ENCODE measurements around the gene UFD1. TPM values are rescaled to one million over a fixed set of nuclear protein-coding genes. Genes with fewer than 3 reads are reported as not detected.
A peak's percentile ranks its signal among the peaks of the same experiment; 100 is the strongest.

Gene UFD1
- total RNA-seq (10 to 100 TPM; 46.1 to 54.5 TPM), polyA plus RNA-seq (ENCODE audit: insufficient read depth, low read depth, low replicate concordance) (86.6 TPM)
- long read RNA-seq, donor 1, transcript UFD1-201 (12 exons, 1,814 nt): major isoform, 19 of 26 reads
- long read RNA-seq, donor 1, partial matches to known transcripts: 7 of 26 reads
- long read RNA-seq, donor 1, other reads (novel, unspliced or antisense): 0 of 26 reads
- long read RNA-seq, donor 2, transcript UFD1-201 (12 exons, 1,814 nt): major isoform, 11 of 18 reads
- long read RNA-seq, donor 2, partial matches to known transcripts: 7 of 18 reads
- long read RNA-seq, donor 2, other reads (novel, unspliced or antisense): 0 of 18 reads

GRCh38 chr22:19478901-19479354, at the start of gene UFD1:
TSS of gene UFD1 (minus strand) at chr22:19479193. CDS start at chr22:19479085, 108 bp downstream.
- Histone ChIP-seq H3K4me3 (peak within 1 kb of the TSS; percentile 77 to 86), H3K27ac (peak within 1 kb of the TSS; percentile 95 to 99), H3K27me3 (no peaks in the 10 kb centered on the region), H3K9me3 (no peaks in the 10 kb centered on the region), H3K36me3 (ENCODE audit: low read depth, missing control alignments) (no peaks in the 10 kb centered on the region), H3K4me1 (peaks cover 34% of the 10 kb centered on the region)
- TF ChIP-seq POLR2A (IDR thresholded peaks at IDR 0.05): no peak
- no peak for TF ChIP-seq CTCF (IDR thresholded peaks at IDR 0.05)
- 0% methylated on average over 28 to 39 of the region's 42 CpGs for WGBS, 2 donors
- intact Hi-C loops (cut with DNase I; ENCODE audit: low total_unique reads): no loop called here
- peak; percentile 83 for DNase-seq

- DNase-seq: no peak
- no peaks in the 10 kb centered on the region for H3K9me3 ChIP-seq
- H3K27ac ChIP-seq: no peak overlapping the region
- no peaks in the 10 kb centered on the region for H3K27me3 ChIP-seq
- no peak for TF ChIP-seq POLR2A (IDR thresholded peaks at IDR 0.05)
- TF ChIP-seq CTCF (IDR thresholded peaks at IDR 0.05): no peak
- intact Hi-C loops (cut with DNase I; ENCODE audit: low total_unique reads): no loop called here
- peaks cover 8% of the 10 kb centered on the region for H3K4me1 ChIP-seq
- H3K4me3 ChIP-seq: no peak overlapping the region
- WGBS, 2 donors: 79 to 81% methylated on average over 16 to 17 of the region's 17 CpGs
- H3K36me3 ChIP-seq (ENCODE audit: low read depth, missing control alignments): no peaks in the 10 kb centered on the region
These were observed 48.9 kb upstream of the UFD1 start for GRCh38 chr22:19527861-19528417.

- 75 to 79% methylated on average over 5 of the region's 5 CpGs for WGBS, 2 donors
- Histone ChIP-seq H3K27me3 (no peaks in the 10 kb centered on the region), H3K4me1 (peaks cover 8% of the 10 kb centered on the region), H3K4me3 (no peak overlapping the region), H3K27ac (no peak overlapping the region), H3K9me3 (no peaks in the 10 kb centered on the region), H3K36me3 (ENCODE audit: low read depth, missing control alignments) (no peaks in the 10 kb centered on the region)
- no peak for DNase-seq
- intact Hi-C loops (cut with DNase I; ENCODE audit: low total_unique reads): no loop called here
- TF ChIP-seq CTCF (IDR thresholded peaks at IDR 0.05) (no peak), POLR2A (IDR thresholded peaks at IDR 0.05) (no peak)
These were observed 48.3 kb upstream of the UFD1 start for GRCh38 chr22:19527321-19527721.

GRCh38 chr22:19526702-19527111, 47.7 kb upstream of the UFD1 start:
- Histone ChIP-seq H3K9me3 (no peaks in the 10 kb centered on the region), H3K4me1 (peaks cover 8% of the 10 kb centered on the region), H3K36me3 (ENCODE audit: low read depth, missing control alignments) (no peaks in the 10 kb centered on the region), H3K27ac (no peak overlapping the region), H3K27me3 (no peaks in the 10 kb centered on the region), H3K4me3 (no peak overlapping the region)
- WGBS, 2 donors: 82 to 87% methylated on average over 7 of the region's 7 CpGs
- intact Hi-C loops (cut with DNase I; ENCODE audit: low total_unique reads): no loop called here
- DNase-seq: no peak
- TF ChIP-seq POLR2A (IDR thresholded peaks at IDR 0.05) (no peak), CTCF (IDR thresholded peaks at IDR 0.05) (no peak)
